Hepatocyte (in vitro differentiated cells): Measurements from ENCODE around the gene PRKRA. TPM values are rescaled to one million over a fixed set of nuclear protein-coding genes. Genes with fewer than 3 reads are reported as not detected.

Experiments used
- DNase-seq: peaks from one replicate; pipeline ENCODE4 v3.0.0-alpha.2; 2016; ENCODE audit warnings: low spot score
- H2AFZ ChIP-seq: fragments of 200-600 bp; sonication (generic); 2 replicates; pipeline ENCODE4 v1.6.0; 2016; ENCODE audit warnings: antibody characterized with exemption, mild to moderate bottlenecking
- H3K27ac ChIP-seq: fragments of 200-600 bp; sonication (generic); 2 replicates; pipeline ENCODE4 v1.5.1; 2016; ENCODE audit warnings: mild to moderate bottlenecking
- H3K27me3 ChIP-seq: fragments of 200-600 bp; sonication (generic); 2 replicates; pipeline ENCODE4 v1.6.1; 2016
- H3K36me3 ChIP-seq: fragments of 200-600 bp; sonication (generic); replicated peaks from 2 replicates; pipeline ENCODE4 v1.5.1; 2016; ENCODE audit warnings: low read depth; ENCODE audit not compliant: insufficient read depth
- H3K4me1 ChIP-seq: fragments of 200-600 bp; sonication (generic); 2 replicates; pipeline ENCODE4 v1.5.1; 2016; ENCODE audit warnings: mild to moderate bottlenecking, moderate library complexity; ENCODE audit not compliant: insufficient read depth
- H3K4me2 ChIP-seq: fragments of 200-600 bp; sonication (generic); 2 replicates; pipeline ENCODE4 v1.6.0; 2016
- H3K4me3 ChIP-seq: fragments of 200-600 bp; sonication (generic); 2 replicates; pipeline ENCODE4 v1.5.1; 2016; ENCODE audit warnings: mild to moderate bottlenecking
- H3K79me2 ChIP-seq: fragments of 200-600 bp; sonication (generic); 2 replicates; pipeline ENCODE4 v1.6.0; 2017; ENCODE audit warnings: mild to moderate bottlenecking
- H3K9me2 ChIP-seq: fragments of 200-600 bp; sonication (generic); replicated peaks from 2 replicates; pipeline ENCODE4 v1.6.0; 2017; ENCODE audit warnings: mild to moderate bottlenecking; ENCODE audit not compliant: insufficient read depth
- H3K9me3 ChIP-seq: fragments of 200-600 bp; sonication (generic); 2 replicates; pipeline ENCODE4 v1.5.1; 2016; ENCODE audit warnings: low read depth, mild to moderate bottlenecking
- H4K20me1 ChIP-seq: fragments of 200-600 bp; sonication (generic); 2 replicates; pipeline ENCODE4 v1.6.0; 2016; ENCODE audit warnings: mild to moderate bottlenecking; ENCODE audit not compliant: insufficient read depth, poor library complexity, severe bottlenecking
- CTCF ChIP-seq: fragments of 200-600 bp; sonication (generic); IDR thresholded peaks from 2 replicates; pipeline ENCODE4 v1.5.1; 2016; ENCODE audit warnings: antibody characterized with exemption, mild to moderate bottlenecking; ENCODE audit not compliant: poor library complexity
- EZH2 ChIP-seq: fragments of 200-600 bp; sonication (generic); IDR thresholded peaks from 2 replicates; pipeline ENCODE4 v1.6.1; 2016; ENCODE audit warnings: antibody characterized with exemption, mild to moderate bottlenecking, borderline replicate concordance
- EZH2phosphoT487 ChIP-seq: fragments of 200-600 bp; sonication (generic); IDR thresholded peaks from one replicate; pipeline ENCODE4 v1.6.1; 2018; ENCODE audit warnings: antibody characterized with exemption, mild to moderate bottlenecking, low read depth, moderate library complexity; ENCODE audit not compliant: unreplicated experiment, severe bottlenecking
- WGBS: methylation state at CpG from one replicate; pipeline ENCODE4 v1.1.6; 2016; ENCODE audit warnings: low lambda C conversion rate; ENCODE audit errors: missing lambda C conversion rate; 5-methylcytosine and 5-hydroxymethylcytosine counted together
- polyA plus RNA-seq: library from polyadenylated mRNA; unstranded; fragments of >200 nt; fragmentation: Nextera tagmentation; extraction: Ambion mirVana; gene quantifications from 2 replicates; pipeline ENCODE4 v1.2.1, GENCODE V29; 2016
- total RNA-seq: library from RNA; depleted of rRNA; stranded (reverse); fragments of >200 nt; gene quantifications from 2 replicates; pipeline ENCODE4 v1.2.3, GENCODE V29; 2014

The PRKRA gene
- total and polyA plus RNA-seq, 2 experiments from 2014 or later = 33.4 to 53.0 TPM

- DNase-seq = no peak
- H3K4me1 ChIP-seq = no peaks in the 10 kb centered on the region
- 90% methylated on average over 4 of the region's 4 CpGs for WGBS
- TF ChIP-seq CTCF (no peak), EZH2phosphoT487 (no peak), EZH2 (no peak)
- H3K9me2 ChIP-seq = no peaks in the 10 kb centered on the region
- H2AFZ ChIP-seq = no peak overlapping the region
- H3K27ac ChIP-seq = no peak overlapping the region
- H4K20me1 ChIP-seq = no peaks in the 10 kb centered on the region
- no peaks in the 10 kb centered on the region for H3K79me2 ChIP-seq
- peaks cover under 1% of the 10 kb centered on the region for H3K36me3 ChIP-seq
- H3K4me2 ChIP-seq = no peak overlapping the region
- H3K9me3 ChIP-seq = no peaks in the 10 kb centered on the region
- no peak overlapping the region for H3K4me3 ChIP-seq
- H3K27me3 ChIP-seq = no peaks in the 10 kb centered on the region
Observed at GRCh38 chr2:178496049-178496448, 45.1 kb upstream of the PRKRA start.

GRCh38 chr2:178491612-178492011, 40.6 kb upstream of the PRKRA start:
- Histone ChIP-seq H3K79me2 (peaks cover 29% of the 10 kb centered on the region), H3K9me2 (no peaks in the 10 kb centered on the region), H3K4me1 (no peaks in the 10 kb centered on the region), H4K20me1 (peaks cover 6% of the 10 kb centered on the region), H2AFZ (no peak overlapping the region), H3K27me3 (no peaks in the 10 kb centered on the region), H3K27ac (no peak overlapping the region), H3K9me3 (no peaks in the 10 kb centered on the region), H3K4me3 (no peak overlapping the region), H3K36me3 (no peaks in the 10 kb centered on the region), H3K4me2 (no peak overlapping the region)
- TF ChIP-seq EZH2 (no peak), EZH2phosphoT487 (no peak), CTCF (no peak)
- no peak for DNase-seq
- 97% methylated on average over 6 of the region's 6 CpGs for WGBS

GRCh38 chr2:178485356-178485755, 34.4 kb upstream of the PRKRA start:
- peaks cover 88% of the 10 kb centered on the region for H3K79me2 ChIP-seq
- DNase-seq = no peak
- peaks cover 38% of the 10 kb centered on the region for H4K20me1 ChIP-seq

More at GRCh38 chr2:178485356-178485755, 34.4 kb upstream of the PRKRA start:
- Histone ChIP-seq H3K4me1 (peaks cover 26% of the 10 kb centered on the region), H3K27ac (no peak overlapping the region), H3K4me2 (no peak overlapping the region), H2AFZ (no peak overlapping the region), H3K27me3 (no peaks in the 10 kb centered on the region), H3K4me3 (no peak overlapping the region), H3K36me3 (no peaks in the 10 kb centered on the region), H3K9me3 (no peaks in the 10 kb centered on the region), H3K9me2 (no peaks in the 10 kb centered on the region)
- WGBS = 66% methylated on average over 3 of the region's 3 CpGs
- no peak for TF ChIP-seq EZH2phosphoT487
- TF ChIP-seq EZH2 = no peak
- no peak for TF ChIP-seq CTCF
